Gastrocnemius medialis (tissue), 4 donors: ENCODE data around the gene PAPPA.

ENCODE experiments used
- POLR2A ChIP-seq, 2 donors: fragments of 450-650 bp; IDR thresholded peaks; one replicate each; pipeline ENCODE4 v1.6.1; 2017; ENCODE audit warnings: antibody characterized with exemption in 2 of 2, mild to moderate bottlenecking in 2 of 2, moderate library complexity in 2 of 2
- TF ChIP-seq, protein P1 (sequence below), 5 experiments: fragments of 450-650 bp in 3 of 5; fragments of 200-600 bp in 2 of 5; sonication (generic) in 2 of 5; IDR thresholded peaks in 4 of 5; conservative IDR thresholded peaks in 1 of 5; 1 replicate in 4 of 5; 2 replicates in 1 of 5; pipeline ENCODE4 v1.5.1; 2016 to 2019; ENCODE audit warnings: antibody characterized with exemption in 5 of 5, mild to moderate bottlenecking in 3 of 5, moderate library complexity in 3 of 5

DNA sequence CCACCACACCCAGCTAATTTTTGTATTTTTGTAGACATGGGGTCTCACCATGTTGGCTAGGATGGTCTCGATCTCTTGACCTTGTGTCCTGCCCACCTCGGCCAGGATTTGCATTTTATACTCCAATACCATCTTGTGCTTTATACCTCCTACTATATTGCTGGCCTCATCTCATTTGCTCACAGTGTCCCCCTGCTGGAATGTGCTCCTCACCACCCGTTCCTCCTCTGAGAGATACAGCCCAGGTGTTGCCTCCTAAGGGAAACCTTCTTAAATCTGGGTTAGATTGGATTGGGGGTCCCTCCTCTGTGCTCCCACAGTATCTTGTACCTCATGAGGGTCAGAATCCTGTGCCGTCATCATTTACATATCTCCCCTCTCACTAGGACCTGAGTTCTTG is 131.7 kb downstream of the PAPPA start:
- TF ChIP-seq, protein P1, sequence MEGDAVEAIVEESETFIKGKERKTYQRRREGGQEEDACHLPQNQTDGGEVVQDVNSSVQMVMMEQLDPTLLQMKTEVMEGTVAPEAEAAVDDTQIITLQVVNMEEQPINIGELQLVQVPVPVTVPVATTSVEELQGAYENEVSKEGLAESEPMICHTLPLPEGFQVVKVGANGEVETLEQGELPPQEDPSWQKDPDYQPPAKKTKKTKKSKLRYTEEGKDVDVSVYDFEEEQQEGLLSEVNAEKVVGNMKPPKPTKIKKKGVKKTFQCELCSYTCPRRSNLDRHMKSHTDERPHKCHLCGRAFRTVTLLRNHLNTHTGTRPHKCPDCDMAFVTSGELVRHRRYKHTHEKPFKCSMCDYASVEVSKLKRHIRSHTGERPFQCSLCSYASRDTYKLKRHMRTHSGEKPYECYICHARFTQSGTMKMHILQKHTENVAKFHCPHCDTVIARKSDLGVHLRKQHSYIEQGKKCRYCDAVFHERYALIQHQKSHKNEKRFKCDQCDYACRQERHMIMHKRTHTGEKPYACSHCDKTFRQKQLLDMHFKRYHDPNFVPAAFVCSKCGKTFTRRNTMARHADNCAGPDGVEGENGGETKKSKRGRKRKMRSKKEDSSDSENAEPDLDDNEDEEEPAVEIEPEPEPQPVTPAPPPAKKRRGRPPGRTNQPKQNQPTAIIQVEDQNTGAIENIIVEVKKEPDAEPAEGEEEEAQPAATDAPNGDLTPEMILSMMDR (IDR thresholded peaks at IDR 0.05 in 4 of 5, conservative IDR thresholded peaks at IDR 0.05 in 1 of 5): no peak
- no peak for TF ChIP-seq POLR2A (IDR thresholded peaks at IDR 0.05)
